HEK293T (cell line): Measurements from ENCODE around the gene ATP8A1.

Experiments used
- CTCF ChIA-PET: fragments of 350-600 bp; formaldehyde crosslinking; extraction: SDS; loops from one replicate; lab custom pipeline; 2021; ENCODE audit warnings: antibody characterized with exemption, inconsistent platforms; lab: Yijun Ruan, JAX
- POLR2A ChIA-PET: fragments of 350-600 bp; formaldehyde crosslinking; extraction: SDS; loops from one replicate; lab custom pipeline; 2020; ENCODE audit warnings: antibody characterized with exemption, inconsistent platforms; lab: Yijun Ruan, JAX
- DNase-seq: peaks from one replicate; pipeline ENCODE4 v3.0.0; 2012; ENCODE audit warnings: mixed read lengths; ENCODE audit errors: extremely low spot score
- ARNT ChIP-seq: fragments of 450-650 bp; IDR thresholded peaks from 2 replicates; pipeline ENCODE4 v1.6.1; 2017; ENCODE audit warnings: mild to moderate bottlenecking
- BHLHE40 ChIP-seq: fragments of 450-650 bp; IDR thresholded peaks from 2 replicates; pipeline ENCODE4 v1.6.1; 2016; ENCODE audit warnings: mild to moderate bottlenecking, moderate library complexity, borderline replicate concordance
- CTBP1 ChIP-seq: fragments of 450-650 bp; IDR thresholded peaks from 2 replicates; pipeline ENCODE4 v1.6.1; 2016; ENCODE audit warnings: borderline replicate concordance
- ELF4 ChIP-seq: fragments of 450-650 bp; IDR thresholded peaks from 2 replicates; pipeline ENCODE4 v1.6.1; 2017; ENCODE audit warnings: antibody characterized with exemption
- FOXA1 ChIP-seq: fragments of 450-650 bp; IDR thresholded peaks from 2 replicates; pipeline ENCODE4 v1.6.1; 2016; ENCODE audit warnings: mild to moderate bottlenecking
- FOXK2 ChIP-seq: fragments of 450-650 bp; IDR thresholded peaks from 2 replicates; pipeline ENCODE4 v1.6.1; 2016; ENCODE audit warnings: mild to moderate bottlenecking
- FOXM1 ChIP-seq: fragments of 450-650 bp; IDR thresholded peaks from 2 replicates; pipeline ENCODE4 v1.6.1; 2017; ENCODE audit warnings: mild to moderate bottlenecking, borderline replicate concordance
- HDGF ChIP-seq: fragments of 450-650 bp; IDR thresholded peaks from 2 replicates; pipeline ENCODE4 v1.6.1; 2017; ENCODE audit warnings: antibody characterized with exemption, borderline replicate concordance
- L3MBTL2 ChIP-seq: fragments of 450-650 bp; conservative IDR thresholded peaks from 2 replicates; pipeline ENCODE4 v1.6.1; 2016; ENCODE audit warnings: mild to moderate bottlenecking
- LEF1 ChIP-seq: fragments of 450-650 bp; IDR thresholded peaks from 2 replicates; pipeline ENCODE4 v1.6.1; 2017; ENCODE audit warnings: mild to moderate bottlenecking, borderline replicate concordance
- NFRKB ChIP-seq: fragments of 450-650 bp; IDR thresholded peaks from 2 replicates; pipeline ENCODE4 v1.6.1; 2016; ENCODE audit warnings: mild to moderate bottlenecking, moderate library complexity
- SP1 ChIP-seq: fragments of 450-650 bp; IDR thresholded peaks from 2 replicates; pipeline ENCODE4 v1.6.1; 2017
- SUZ12 ChIP-seq: fragments of 450-650 bp; IDR thresholded peaks from 2 replicates; pipeline ENCODE4 v1.6.1; 2016; ENCODE audit warnings: mild to moderate bottlenecking
- TARDBP ChIP-seq: fragments of 450-650 bp; IDR thresholded peaks from 2 replicates; pipeline ENCODE4 v1.6.1; 2016
- ZNF384 ChIP-seq: fragments of 450-650 bp; IDR thresholded peaks from 2 replicates; pipeline ENCODE4 v1.6.1; 2016
- TF ChIP-seq, protein P1 (sequence below): fragments of 450-650 bp; IDR thresholded peaks from 2 replicates; pipeline ENCODE4 v1.6.1; 2016

Gene ATP8A1

DNA sequence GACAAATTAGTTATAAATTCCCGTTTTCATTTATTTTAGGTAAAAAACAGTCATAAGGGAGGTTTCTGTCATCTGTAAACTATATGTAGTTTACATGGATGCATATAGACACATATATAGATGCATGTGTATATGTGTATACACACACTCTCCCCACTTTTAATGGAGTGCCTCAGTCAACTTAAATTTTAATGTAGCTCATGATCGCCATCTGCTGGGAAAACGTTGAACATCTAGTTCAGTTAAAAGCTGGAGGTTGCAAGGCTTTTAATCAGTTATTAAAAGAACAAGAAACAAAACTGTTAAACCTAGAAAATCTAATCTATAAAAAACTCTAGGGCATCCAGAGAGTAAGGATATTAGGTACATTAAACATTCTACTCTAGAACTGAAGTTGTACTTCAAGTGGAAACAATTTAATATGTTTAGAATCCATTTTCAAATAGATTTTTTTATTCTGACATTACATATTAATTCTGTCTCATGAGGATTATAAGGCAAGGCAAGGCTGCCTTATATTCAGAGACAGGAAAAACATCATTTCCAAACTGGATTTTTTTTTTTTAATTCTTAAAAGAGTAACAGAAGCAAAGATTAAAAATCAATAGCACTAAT lies 137.0 kb downstream of the ATP8A1 start:
- ChIA-PET POLR2A (no interaction called here), CTCF (interaction anchor here (0.9 to 4.7 kb wide), 9 partner anchors 8 to 240 kb away, joined by 3 to 51 read pairs (median 4); no protein-coding TSS in a partner anchor)
- TF ChIP-seq TARDBP, result no peak
- TF ChIP-seq ELF4, result no peak
- no peak for TF ChIP-seq FOXM1
- TF ChIP-seq LEF1, result no peak
- no peak for TF ChIP-seq ARNT
- no peak for TF ChIP-seq BHLHE40
- TF ChIP-seq L3MBTL2, result no peak
- no peak for TF ChIP-seq CTBP1
- no peak for TF ChIP-seq SP1
- TF ChIP-seq, protein P1, sequence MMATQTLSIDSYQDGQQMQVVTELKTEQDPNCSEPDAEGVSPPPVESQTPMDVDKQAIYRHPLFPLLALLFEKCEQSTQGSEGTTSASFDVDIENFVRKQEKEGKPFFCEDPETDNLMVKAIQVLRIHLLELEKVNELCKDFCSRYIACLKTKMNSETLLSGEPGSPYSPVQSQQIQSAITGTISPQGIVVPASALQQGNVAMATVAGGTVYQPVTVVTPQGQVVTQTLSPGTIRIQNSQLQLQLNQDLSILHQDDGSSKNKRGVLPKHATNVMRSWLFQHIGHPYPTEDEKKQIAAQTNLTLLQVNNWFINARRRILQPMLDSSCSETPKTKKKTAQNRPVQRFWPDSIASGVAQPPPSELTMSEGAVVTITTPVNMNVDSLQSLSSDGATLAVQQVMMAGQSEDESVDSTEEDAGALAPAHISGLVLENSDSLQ, result no peak
- no peak for TF ChIP-seq ZNF384
- no peak for TF ChIP-seq FOXK2
- no peak for TF ChIP-seq NFRKB
- no peak for TF ChIP-seq HDGF
- no peak for TF ChIP-seq FOXA1
- TF ChIP-seq SUZ12, result no peak
- peak; percentile 31 for DNase-seq

DNA sequence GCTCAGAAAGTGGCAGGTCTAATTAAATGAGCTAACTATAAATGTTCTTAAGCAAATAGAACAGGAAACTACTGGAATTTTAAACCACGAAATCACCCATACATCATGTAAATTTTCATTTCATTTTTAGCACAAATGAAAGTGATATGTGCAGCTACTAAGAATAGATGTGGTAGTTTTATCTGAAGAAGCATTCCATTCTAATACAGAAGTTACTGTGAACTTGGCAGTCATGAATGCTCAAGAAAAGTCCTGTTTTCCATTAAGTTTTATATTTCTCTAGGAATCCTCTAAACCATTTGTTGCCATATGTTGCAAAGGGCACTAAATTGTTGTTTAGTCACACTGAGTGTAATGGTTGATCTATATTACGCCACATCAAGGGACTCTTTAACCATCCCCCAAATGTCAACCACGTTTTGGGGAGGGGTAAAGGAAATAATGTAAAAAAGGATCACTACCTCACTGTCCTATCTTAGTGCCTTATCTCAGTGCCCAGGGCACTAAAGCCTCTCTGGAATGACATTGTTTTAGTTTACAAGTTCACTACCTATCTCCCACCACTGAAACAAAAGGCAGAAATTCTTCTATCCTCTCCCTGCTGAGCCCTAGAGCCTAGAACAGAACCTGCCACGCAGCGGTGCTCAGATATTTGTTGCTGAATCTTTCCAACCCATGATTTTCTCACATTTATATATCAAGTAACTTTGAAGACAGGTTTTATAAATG lies 141.6 kb downstream of the ATP8A1 start:
- CTCF ChIA-PET, result interaction anchor here (0.5 kb wide), 1 partner anchor 213 kb away, joined by 4 read pairs; no protein-coding TSS in a partner anchor
- no peak for DNase-seq
- POLR2A ChIA-PET, result no interaction called here
- no peak for TF ChIP-seq FOXM1
- no peak for TF ChIP-seq FOXA1
- no peak for TF ChIP-seq L3MBTL2
- TF ChIP-seq BHLHE40, result no peak
- no peak for TF ChIP-seq NFRKB
- no peak for TF ChIP-seq SUZ12
- TF ChIP-seq ELF4, result no peak
- TF ChIP-seq, protein P1, result no peak
- no peak for TF ChIP-seq LEF1
- no peak for TF ChIP-seq CTBP1
- TF ChIP-seq HDGF, result no peak
- no peak for TF ChIP-seq FOXK2
- no peak for TF ChIP-seq ZNF384
- TF ChIP-seq ARNT, result no peak
- TF ChIP-seq SP1, result no peak
- no peak for TF ChIP-seq TARDBP

DNA sequence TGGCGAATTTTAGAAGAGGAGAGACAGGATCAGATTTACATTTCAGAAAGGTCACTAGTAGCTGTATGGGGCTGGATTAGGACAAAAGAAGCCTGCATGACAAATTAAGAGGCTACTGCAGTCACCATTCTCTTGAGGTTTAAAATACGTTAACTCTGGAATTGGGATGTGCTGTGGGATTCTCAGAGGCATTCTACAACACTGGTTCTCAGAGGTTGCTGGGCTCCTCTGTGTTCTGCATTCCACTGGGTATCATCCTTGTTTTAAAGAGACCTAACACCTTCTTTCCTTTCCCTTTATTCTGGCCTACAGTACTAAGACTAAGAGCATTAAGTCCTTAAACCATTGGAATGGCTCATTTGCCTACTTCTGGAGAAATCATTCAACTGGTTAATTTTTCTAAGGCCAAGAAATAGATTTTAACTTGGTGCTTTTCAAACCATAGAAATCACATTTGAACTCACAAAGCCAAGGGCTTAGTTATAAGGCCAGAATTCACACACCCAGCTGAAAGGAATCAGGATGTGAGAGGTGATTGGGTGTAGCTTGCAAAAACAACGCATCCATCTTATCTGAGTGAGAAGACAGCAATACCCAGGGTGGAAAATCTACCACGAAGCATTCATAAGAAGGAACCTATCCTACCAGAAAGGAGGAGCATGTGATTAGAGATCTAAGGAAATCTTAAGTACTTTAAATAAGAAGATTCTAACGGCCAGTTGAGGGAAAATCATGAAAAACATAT lies 143.0 kb downstream of the ATP8A1 start:
- DNase-seq, result no peak
- TF ChIP-seq FOXK2 (no peak), FOXA1 (no peak), CTBP1 (no peak), ELF4 (no peak), ZNF384 (no peak), BHLHE40 (no peak), SP1 (no peak), L3MBTL2 (no peak), SUZ12 (no peak), HDGF (no peak)
- TF ChIP-seq, protein P1, result no peak
- CTCF ChIA-PET, result interaction anchor here (0.7 kb wide), 1 partner anchor 143 kb away, joined by 4 read pairs; no protein-coding TSS in a partner anchor
- POLR2A ChIA-PET, result no interaction called here

DNA sequence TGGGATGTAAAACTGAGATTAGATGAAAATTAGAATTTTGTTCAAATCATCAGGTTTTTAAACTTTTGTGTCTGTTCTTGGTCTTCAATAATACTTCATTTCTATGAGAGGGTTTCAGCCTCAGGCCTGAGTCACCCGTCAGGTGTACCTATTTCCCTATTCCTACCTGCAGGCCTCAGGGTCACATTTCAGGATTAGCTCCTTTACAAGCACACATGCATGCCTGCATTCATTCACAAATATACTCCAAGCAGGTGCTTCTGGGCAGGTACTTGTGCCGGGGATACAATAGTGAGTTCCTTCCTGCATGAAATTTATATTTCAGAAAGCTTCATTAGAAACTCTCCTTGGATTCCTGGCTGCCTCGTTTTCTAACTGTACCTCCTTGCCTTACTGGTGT lies 144.7 kb downstream of the ATP8A1 start:
- no peak for TF ChIP-seq LEF1
- no peak for TF ChIP-seq CTBP1
- TF ChIP-seq NFRKB, result no peak
- TF ChIP-seq SP1, result no peak
- no peak for TF ChIP-seq HDGF
- TF ChIP-seq, protein P1, result no peak
- POLR2A ChIA-PET, result no interaction called here
- CTCF ChIA-PET, result interaction anchor here (1.0 kb wide), 1 partner anchor 8 kb away, joined by 3 read pairs; no protein-coding TSS in a partner anchor
- DNase-seq, result no peak

DNA sequence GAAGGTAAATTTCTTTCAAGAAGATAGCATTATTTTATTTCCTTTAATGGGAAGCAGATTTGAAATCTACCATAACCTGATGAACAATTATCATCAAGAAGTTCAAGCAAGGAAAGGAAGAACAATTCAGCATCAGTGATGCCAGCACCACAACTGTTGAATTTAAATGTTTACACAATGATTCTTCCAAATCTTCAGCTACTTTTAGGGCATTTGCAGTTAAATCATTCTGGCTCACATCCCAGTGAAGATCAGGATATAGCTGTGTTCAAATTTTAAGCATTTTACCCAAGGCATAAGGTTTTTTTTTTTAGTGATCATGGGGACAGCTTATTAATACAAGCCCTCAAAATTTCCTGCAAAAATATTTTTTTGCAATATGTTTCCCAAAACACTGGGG lies 146.7 kb downstream of the ATP8A1 start:
- DNase-seq, result no peak
- TF ChIP-seq CTBP1 (no peak), BHLHE40 (no peak), NFRKB (no peak), FOXK2 (no peak), L3MBTL2 (no peak), HDGF (no peak), FOXM1 (no peak), ELF4 (no peak), ARNT (no peak), TARDBP (no peak), SUZ12 (no peak), SP1 (no peak), FOXA1 (no peak), ZNF384 (no peak), LEF1 (no peak)
- TF ChIP-seq, protein P1, result no peak
- CTCF ChIA-PET, result interaction anchor here (0.6 kb wide), 3 partner anchors 57 to 555 kb away, joined by 3 to 5 read pairs (median 3); no protein-coding TSS in a partner anchor
- POLR2A ChIA-PET, result no interaction called here
